ENCODE measurements around the gene STK39. TPM values are rescaled to one million over a fixed set of nuclear protein-coding genes. Genes with fewer than 3 reads are reported as not detected.

The STK39 gene
- total RNA-seq, 1 donor from 2014 or later: 28.2 TPM

- peaks cover 14% of the 10 kb centered on the region for H3K36me3 Mint-ChIP-seq (ENCODE audit: low read depth)
- no peak overlapping the region for H3K4me3 Mint-ChIP-seq
- no peak overlapping the region for H3K27ac Mint-ChIP-seq (ENCODE audit: unreplicated experiment)
- no peaks in the 10 kb centered on the region for H3K9me3 Mint-ChIP-seq
- no peak for TF ChIP-seq CTCF (conservative IDR thresholded peaks at IDR 0.05)
- H3K4me1 Mint-ChIP-seq: peaks cover 15% of the 10 kb centered on the region
- no peaks in the 10 kb centered on the region for H3K27me3 Mint-ChIP-seq (ENCODE audit: low read depth)
- no peak for DNase-seq (ENCODE audit: low read depth, low spot score)
These were observed 91.7 kb downstream of the STK39 start for GRCh38 chr2:168155680-168156079.

GRCh38 chr2:168155046-168155445 is 92.3 kb downstream of the STK39 start:
- Mint-ChIP-seq H3K27ac (ENCODE audit: unreplicated experiment) (no peak overlapping the region), H3K4me3 (no peak overlapping the region), H3K4me1 (peaks cover 15% of the 10 kb centered on the region), H3K9me3 (no peaks in the 10 kb centered on the region), H3K27me3 (ENCODE audit: low read depth) (no peaks in the 10 kb centered on the region), H3K36me3 (ENCODE audit: low read depth) (peaks cover 14% of the 10 kb centered on the region)
- no peak for DNase-seq (ENCODE audit: low read depth, low spot score)
- no peak for TF ChIP-seq CTCF (conservative IDR thresholded peaks at IDR 0.05)

GRCh38 chr2:168152902-168153530 is 94.4 kb downstream of the STK39 start:
- no peaks in the 10 kb centered on the region for H3K27me3 Mint-ChIP-seq (ENCODE audit: low read depth)
- H3K4me3 Mint-ChIP-seq: no peak overlapping the region
- no peak for TF ChIP-seq CTCF (conservative IDR thresholded peaks at IDR 0.05)
- H3K4me1 Mint-ChIP-seq: peaks cover 15% of the 10 kb centered on the region
- H3K36me3 Mint-ChIP-seq (ENCODE audit: low read depth): peaks cover 14% of the 10 kb centered on the region
- DNase-seq (ENCODE audit: low read depth, low spot score): no peak
- H3K9me3 Mint-ChIP-seq: no peaks in the 10 kb centered on the region
- no peak overlapping the region for H3K27ac Mint-ChIP-seq (ENCODE audit: unreplicated experiment)

GRCh38 chr2:168149986-168150385 is 97.4 kb downstream of the STK39 start:
- H3K36me3 Mint-ChIP-seq (ENCODE audit: low read depth): peaks cover 14% of the 10 kb centered on the region
- no peaks in the 10 kb centered on the region for H3K27me3 Mint-ChIP-seq (ENCODE audit: low read depth)
- no peak overlapping the region for H3K27ac Mint-ChIP-seq (ENCODE audit: unreplicated experiment)
- peaks cover 9% of the 10 kb centered on the region for H3K4me1 Mint-ChIP-seq
- no peak for DNase-seq (ENCODE audit: low read depth, low spot score)
- no peaks in the 10 kb centered on the region for H3K9me3 Mint-ChIP-seq
- no peak for TF ChIP-seq CTCF (conservative IDR thresholded peaks at IDR 0.05)
- H3K4me3 Mint-ChIP-seq: no peak overlapping the region

- DNase-seq (ENCODE audit: low read depth, low spot score): no peak
- Mint-ChIP-seq H3K27ac (ENCODE audit: unreplicated experiment) (no peak overlapping the region), H3K9me3 (no peaks in the 10 kb centered on the region), H3K4me1 (peaks cover 9% of the 10 kb centered on the region), H3K36me3 (ENCODE audit: low read depth) (peaks cover 14% of the 10 kb centered on the region), H3K4me3 (no peak overlapping the region), H3K27me3 (ENCODE audit: low read depth) (no peaks in the 10 kb centered on the region)
- TF ChIP-seq CTCF (conservative IDR thresholded peaks at IDR 0.05): no peak
These were observed 98.0 kb downstream of the STK39 start for GRCh38 chr2:168149150-168149974.

Data from neural crest cell (in vitro differentiated cells).